HepG2 (cell line): ENCODE measurements around the gene TMEM131L. TPM values are rescaled to one million over a fixed set of nuclear protein-coding genes. Genes with fewer than 3 reads are reported as not detected.

Source experiments
- ATAC-seq: fragments of 200-7000 bp; cut with Tn5 transposase; 3 replicates; pipeline ENCODE4 v1.9.1; 2020; ENCODE audit warnings: mild to moderate bottlenecking, moderate library complexity
- BruUV-seq: library from RNA; stranded (reverse); fragments of 400-500 nt; replicated peaks from 2 replicates; lab custom pipeline; 2021; lab: Mats Ljungman, UMichigan
- CTCF ChIA-PET: fragments of 300-600 bp; formaldehyde crosslinking; extraction: SDS; loops from one replicate; lab custom pipeline; 2021; ENCODE audit warnings: low total read pairs, inconsistent platforms, low intra/inter-chr PET ratio; lab: Yijun Ruan, JAX
- POLR2A ChIA-PET: fragments of 350-600 bp; sonication (Branson Sonifier 250); formaldehyde crosslinking; loops from one replicate; lab custom pipeline; 2020; ENCODE audit warnings: antibody characterized with exemption, inconsistent platforms; lab: Yijun Ruan, JAX
- DNase-seq: peaks from one replicate; pipeline ENCODE4 v3.0.0-alpha.2; 2015; ENCODE audit warnings: low spot score
- FAIRE-seq: peaks from 3 replicates; lab custom pipeline; 2011; peaks lifted over from hg19 to GRCh38; lab: Jason Lieb, UNC
- H2AFZ ChIP-seq: one replicate; pipeline ENCODE4 v1.6.1; 2011; ENCODE audit warnings: low read length, inconsistent platforms
- H3K27ac ChIP-seq: fragments of 300-600 bp; 3 replicates; pipeline ENCODE4 v1.8.0; 2011; ENCODE audit warnings: mixed run types, mild to moderate bottlenecking, mixed read lengths, low read length, inconsistent platforms; ENCODE audit not compliant: insufficient read depth; ENCODE audit errors: extremely low read length
- H3K27me3 ChIP-seq, 2 experiments: fragments of 200-600 bp in 1 of 2; 2 replicates in 1 of 2; 3 replicates in 1 of 2; pipeline versions ENCODE4 v1.6.0 to v1.8.0; 2011; ENCODE audit warnings: low read length in 2 of 2, mild to moderate bottlenecking in 2 of 2, moderate library complexity in 2 of 2, inconsistent platforms in 1 of 2; ENCODE audit not compliant: insufficient read depth in 2 of 2, control insufficient read depth in 1 of 2
- H3K36me3 ChIP-seq, 2 experiments: fragments of 200-600 bp in 1 of 2; replicated peaks in 1 of 2; 2 replicates in 1 of 2; 3 replicates in 1 of 2; pipeline versions ENCODE4 v1.5.1 to v1.8.0; 2011; ENCODE audit warnings: low read length in 2 of 2, inconsistent platforms in 1 of 2; ENCODE audit not compliant: insufficient read depth in 2 of 2, control insufficient read depth in 1 of 2
- H3K4me1 ChIP-seq: 2 replicates; pipeline ENCODE4 v1.5.1; 2012; ENCODE audit warnings: low read length, inconsistent platforms; ENCODE audit not compliant: insufficient read depth
- H3K4me2 ChIP-seq: 2 replicates; pipeline ENCODE4 v1.6.0; 2011; ENCODE audit warnings: low read depth, low read length, inconsistent platforms
- H3K4me3 ChIP-seq, 3 experiments: fragments of 200-600 bp in 1 of 3; sonication (generic), shearing (Covaris generic) in 1 of 3; replicated peaks in 1 of 3; 2 replicates each; pipeline ENCODE4 v1.5.1; 2011 to 2016; ENCODE audit warnings: low read length in 3 of 3, inconsistent platforms in 2 of 3, low read depth in 2 of 3, mild to moderate bottlenecking in 2 of 3, control low read depth in 1 of 3, mixed read lengths in 1 of 3; ENCODE audit not compliant: insufficient read depth in 1 of 3
- H3K79me2 ChIP-seq: one replicate; pipeline ENCODE4 v1.6.1; 2011; ENCODE audit warnings: low read length, inconsistent platforms; ENCODE audit not compliant: insufficient read depth
- H3K9ac ChIP-seq: 2 replicates; pipeline ENCODE4 v1.6.0; 2011; ENCODE audit warnings: mild to moderate bottlenecking, low read depth, low read length, inconsistent platforms; ENCODE audit not compliant: insufficient read depth
- H3K9me3 ChIP-seq: 2 replicates; pipeline ENCODE4 v1.5.1; 2012; ENCODE audit warnings: mild to moderate bottlenecking, low read length
- H4K20me1 ChIP-seq: 2 replicates; pipeline ENCODE4 v1.6.0; 2011; ENCODE audit warnings: inconsistent platforms, mild to moderate bottlenecking, low read length, moderate library complexity; ENCODE audit not compliant: insufficient read depth
- CEBPB ChIP-seq: IDR thresholded peaks from 2 replicates; pipeline ENCODE4 v1.6.1; 2011; ENCODE audit warnings: low read depth, low read length, improper control_type of control experiment, borderline replicate concordance
- CEBPG ChIP-seq: IDR thresholded peaks from 2 replicates; pipeline ENCODE4 v1.6.1; 2016
- FLYWCH1 ChIP-seq: sonication (generic); formaldehyde crosslinking; IDR thresholded peaks from 2 replicates; pipeline ENCODE4 v1.8.1; 2023; ENCODE audit warnings: mild to moderate bottlenecking, missing genetic modification reagents
- GFI1 ChIP-seq: sonication (generic); formaldehyde crosslinking; IDR thresholded peaks from 2 replicates; pipeline ENCODE4 v1.5.0; 2020; ENCODE audit warnings: missing genetic modification reagents, mild to moderate bottlenecking, borderline replicate concordance
- HNF4G ChIP-seq, 2 experiments: sonication (generic) in 1 of 2; formaldehyde crosslinking in 1 of 2; IDR thresholded peaks; 2 replicates each; pipeline versions ENCODE4 v1.4.0 to v1.6.1; 2011 to 2020; ENCODE audit warnings: borderline replicate concordance in 2 of 2, low read depth in 2 of 2, mild to moderate bottlenecking in 2 of 2, low read length in 1 of 2, missing genetic modification reagents in 1 of 2, moderate library complexity in 1 of 2
- IRX3 ChIP-seq: sonication (generic); formaldehyde crosslinking; IDR thresholded peaks from 2 replicates; pipeline ENCODE4 v1.8.1; 2023; ENCODE audit warnings: mild to moderate bottlenecking, low read depth, missing genetic modification reagents, borderline replicate concordance
- MEIS2 ChIP-seq: sonication (generic); formaldehyde crosslinking; IDR thresholded peaks from 2 replicates; pipeline ENCODE4 v1.9.0; 2021; ENCODE audit warnings: mild to moderate bottlenecking, missing genetic modification reagents
- MLXIP ChIP-seq: sonication (generic); formaldehyde crosslinking; IDR thresholded peaks from 2 replicates; pipeline ENCODE4 v1.9.0; 2021; ENCODE audit warnings: missing genetic modification reagents, borderline replicate concordance
- RBAK ChIP-seq: sonication (generic); formaldehyde crosslinking; IDR thresholded peaks from 2 replicates; pipeline ENCODE4 v1.5.1; 2020; ENCODE audit warnings: mild to moderate bottlenecking, missing genetic modification reagents
- SAP130 ChIP-seq: IDR thresholded peaks from 2 replicates; pipeline ENCODE4 v1.6.1; 2016; ENCODE audit warnings: low read depth
- TEF ChIP-seq: sonication (generic); formaldehyde crosslinking; IDR thresholded peaks from 2 replicates; pipeline ENCODE4 v1.5.0; 2020; ENCODE audit warnings: missing genetic modification reagents
- ZBTB4 ChIP-seq: sonication (generic); formaldehyde crosslinking; IDR thresholded peaks from 2 replicates; pipeline ENCODE4 v1.4.0; 2020; ENCODE audit warnings: missing genetic modification reagents, mild to moderate bottlenecking, borderline replicate concordance
- ZNF180 ChIP-seq: sonication (generic); formaldehyde crosslinking; IDR thresholded peaks from 2 replicates; pipeline ENCODE4 v1.4.0; 2020; ENCODE audit warnings: low read depth, missing genetic modification reagents, borderline replicate concordance
- ZNF205 ChIP-seq: IDR thresholded peaks from 2 replicates; pipeline ENCODE4 v1.6.1; 2018; ENCODE audit warnings: missing biosample characterization, missing genetic modification reagents
- WGBS: methylation state at CpG from one replicate; pipeline ENCODE4 v1.1.6; 2017; ENCODE audit warnings: low lambda C conversion rate; 5-methylcytosine and 5-hydroxymethylcytosine counted together
- in situ Hi-C: cut with HindIII; loops from 2 replicates; pipeline ENCODE4 v1.10.0; 2017; ENCODE audit warnings: low pct_unique_long_range_greater_than_20kb; ENCODE audit not compliant: extremely low pct_ligation_motif_present
- intact Hi-C: fragments of 100-400 bp; cut with micrococcal nuclease; formaldehyde crosslinking; loops from one replicate; pipeline ENCODE4 v1.10.0; 2022; ENCODE audit not compliant: unreplicated experiment
- polyA plus RNA-seq, 8 experiments: library from polyadenylated mRNA; depleted of rRNA in 3 of 8; stranded (reverse) in 7 of 8; unstranded in 1 of 8; fragments of >200 nt; fragmentation: Illumina TruSeq in 4 of 8; extraction: Trizol in 4 of 8; gene quantifications; 2 replicates each; pipeline versions ENCODE4 v1.2.1 to v1.2.3, GENCODE V29; 2011 to 2016; ENCODE audit warnings: low read depth in 4 of 8, missing spikeins in 1 of 8, mixed read lengths in 1 of 8; ENCODE audit not compliant: insufficient read depth in 1 of 8
- total RNA-seq, 5 experiments: library from RNA; depleted of rRNA; stranded (reverse); fragments of >200 nt; fragmentation: Illumina TruSeq; extraction: Trizol; gene quantifications; 2 replicates each; pipeline ENCODE4 v1.2.3, GENCODE V29; 2016; ENCODE audit warnings: low read depth in 1 of 5

TMEM131L gene
- total and polyA plus RNA-seq, 2 of the 13 experiments (the other 11 are each of a cell fraction or from before 2014, with no cell fraction given): 2.2 to 4.5 TPM

- TF ChIP-seq MLXIP (CRISPR knock-in tag): no peak
These were observed 104.2 kb downstream of the TMEM131L start (continued) for GRCh38 chr4:153570228-153570973.

GRCh38 chr4:153571006-153571545 lies 104.9 kb downstream of the TMEM131L start:
- FAIRE-seq: peak; percentile 8
- H3K36me3 ChIP-seq: peaks cover 0 to 2% of the 10 kb centered on the region in 2 experiments; a peak in 1 of 5 replicates
- H3K27ac ChIP-seq: peak overlapping the region; percentile 6
- TF ChIP-seq ZNF180 (no peak), CEBPG (CRISPR knock-in tag) (peak; percentile 46; the same call in 1 of the 2 replicates), FLYWCH1 (no peak), ZNF205 (CRISPR knock-in tag) (no peak), GFI1 (peak; percentile 40; the same call in 1 of the 2 replicates), RBAK (CRISPR knock-in tag) (no peak), SAP130 (CRISPR knock-in tag) (0 out of 2 replicates have a peak, but pooled peaks have one; percentile 13), ZBTB4 (CRISPR knock-in tag) (no peak), MEIS2 (no peak), HNF4G (IDR thresholded peaks at IDR 0.05; ENCODE audit: borderline replicate concordance, low read depth, low read length) (no peak), HNF4G (CRISPR knock-in tag; IDR thresholded peaks at IDR 0.05; ENCODE audit: borderline replicate concordance, low read depth) (no peak), CEBPB (peak; percentile 27; the same call in 1 of the 2 replicates), IRX3 (CRISPR knock-in tag) (no peak), TEF (CRISPR knock-in tag) (peak; percentile 68; the same call in 1 of the 2 replicates)
- H4K20me1 ChIP-seq: no peaks in the 10 kb centered on the region
- no peak overlapping the region for H3K4me2 ChIP-seq
- no peak overlapping the region for H3K9ac ChIP-seq
- POLR2A ChIA-PET: no interaction called here
- H3K9me3 ChIP-seq: no peaks in the 10 kb centered on the region
- CTCF ChIA-PET: no interaction called here
- H2AFZ ChIP-seq: no peak overlapping the region
- 57% methylated on average over 4 of the region's 4 CpGs for WGBS
- DNase-seq: no peak
- no peak overlapping the region for H3K4me3 ChIP-seq
- in situ Hi-C loops: loop anchor here (5.0 to 10.0 kb wide), 2 partner anchors 134 to 416 kb away; no protein-coding TSS in a partner anchor
- no peaks in the 10 kb centered on the region for H3K79me2 ChIP-seq
- H3K4me1 ChIP-seq: peaks cover 64% of the 10 kb centered on the region
- BruUV-seq: no TSS peak
- H3K27me3 ChIP-seq: no peaks in the 10 kb centered on the region
- ATAC-seq: no peak
- intact Hi-C loops: loop anchor here (10.0 kb wide), 1 partner anchor 366 kb away; the partner anchor contains the start of gene TRIM2
